Kidney (tissue), 14 donors: ENCODE measurements around the gene FOCAD. TPM values are rescaled to one million over a fixed set of nuclear protein-coding genes. Genes with fewer than 3 reads are reported as not detected.
A peak's percentile ranks its signal among the peaks of the same experiment; 100 is the strongest.

Experiments
- DNase-seq, 5 donors: peaks; one replicate each; pipeline ENCODE4 v3.0.0-alpha.2; 2013 to 2020
- FAIRE-seq: peaks from 2 replicates; lab custom pipeline; 2012; peaks lifted over from hg19 to GRCh38; lab: Jason Lieb, UNC
- H3K27ac ChIP-seq, 2 donors: one replicate each; pipeline ENCODE4 v1.7.0; 2013; ENCODE audit warnings: low read depth in 2 of 2, low read length in 2 of 2, inconsistent platforms in 1 of 2
- H3K27me3 ChIP-seq: one replicate; pipeline ENCODE4 v1.7.1; 2013; ENCODE audit warnings: low read length, inconsistent platforms; ENCODE audit not compliant: control insufficient read depth, insufficient read depth
- H3K36me3 ChIP-seq, 3 donors: one replicate each; pipeline versions ENCODE4 v1.7.0 to v1.7.1; 2013; ENCODE audit warnings: low read length in 3 of 3, control low read depth in 1 of 3, inconsistent platforms in 1 of 3; ENCODE audit not compliant: insufficient read depth in 3 of 3, control insufficient read depth in 2 of 3
- H3K4me1 ChIP-seq, 3 donors: one replicate each; pipeline versions ENCODE4 v1.7.0 to v1.7.1; 2013; ENCODE audit warnings: low read length in 3 of 3, inconsistent platforms in 1 of 3, low read depth in 1 of 3; ENCODE audit not compliant: control insufficient read depth in 2 of 3, insufficient read depth in 2 of 3
- H3K4me3 ChIP-seq, 3 donors: one replicate each; pipeline versions ENCODE4 v1.7.0 to v1.8.1; 2013; ENCODE audit warnings: low read length in 3 of 3, control low read depth in 1 of 3, inconsistent platforms in 1 of 3
- H3K9ac ChIP-seq, 3 donors: one replicate each; pipeline versions ENCODE4 v1.7.0 to v1.7.1; 2013; ENCODE audit warnings: low read length in 3 of 3, control low read depth in 1 of 3, inconsistent platforms in 1 of 3
- H3K9me3 ChIP-seq, 3 donors: one replicate each; pipeline versions ENCODE4 v1.7.0 to v1.7.1; 2013; ENCODE audit warnings: low read length in 3 of 3, control low read depth in 1 of 3, inconsistent platforms in 1 of 3; ENCODE audit not compliant: control insufficient read depth in 2 of 3, insufficient read depth in 1 of 3
- intact Hi-C: fragments of 100-400 bp; cut with DNase I; formaldehyde crosslinking; loops from one replicate; pipeline ENCODE4 v1.11.1; 2022
- polyA plus RNA-seq: library from polyadenylated mRNA; stranded (reverse); fragments of 350-450 nt; fragmentation: Illumina TruSeq; extraction: RNeasy Lipid Tissue Mini Kit (QIAGEN cat#74804); gene quantifications from one replicate; pipeline ENCODE4 v1.2.3, GENCODE V29; 2014; ENCODE audit warnings: low read depth, low replicate concordance; ENCODE audit not compliant: insufficient read depth
- total RNA-seq: library from RNA; stranded (reverse); fragmentation: NEBNext Ultra II Directional; extraction: Animal tissue kit (Norgen Biotek cat#: 25700); gene quantifications from one replicate; pipeline ENCODE4 v1.2.1, GENCODE V29; 2021
- TF ChIP-seq, protein P1 (sequence below): IDR thresholded peaks from 3 replicates; pipeline ENCODE4 v1.5.1; 2012; ENCODE audit warnings: mild to moderate bottlenecking, moderate library complexity, borderline replicate concordance; ENCODE audit not compliant: insufficient read depth; ENCODE audit errors: extremely low read depth
- donor health status: control.
- donor health status: control.
- donor health status: control.
- donor health status: control.
- donor health status: control.
- donor health status: DM: yes; HTN: yes; CAD: no.
- donor health status: Normal renal cell carcinoma (clear cell type).

Gene FOCAD
- total and polyA plus RNA-seq, 2 donors from 2014 or later = 12.2 to 35.7 TPM

DNA sequence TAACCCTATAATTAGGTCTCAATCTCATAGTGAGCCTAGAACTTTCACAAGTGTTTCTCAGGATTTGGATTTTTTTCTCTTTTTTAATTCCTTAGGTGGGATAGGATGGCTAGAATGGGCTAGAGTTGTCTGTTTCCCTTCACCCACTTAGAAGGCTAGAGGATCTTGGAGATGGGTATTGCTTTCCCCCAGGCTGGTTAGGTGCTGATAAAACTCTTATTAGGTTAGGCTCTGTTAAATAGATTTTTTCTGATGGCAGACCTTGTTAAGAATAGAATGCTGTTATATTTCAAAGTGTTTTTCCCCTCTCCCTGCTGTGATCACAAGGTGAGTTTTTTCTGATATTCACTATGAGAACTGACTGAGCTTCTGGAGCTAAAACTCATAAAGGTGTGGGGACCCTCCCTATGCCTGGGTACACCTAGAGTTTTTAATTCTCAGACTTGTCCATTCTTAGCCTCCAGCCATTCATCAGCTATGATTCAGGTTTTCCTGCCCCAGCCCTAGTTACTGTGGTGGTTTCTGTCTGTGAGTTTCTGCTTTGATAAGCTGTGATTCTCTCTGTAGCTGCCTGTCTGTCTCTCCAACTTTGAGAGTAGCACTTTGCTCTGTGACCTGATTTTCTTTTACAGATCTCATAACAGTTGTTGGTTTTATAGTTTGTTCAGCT is 215.0 kb downstream of the FOCAD start:
- Histone ChIP-seq H3K4me3 (no peak overlapping the region), H3K27me3 (no peaks in the 10 kb centered on the region), H3K9me3 (no peaks in the 10 kb centered on the region), H3K27ac (no peak overlapping the region), H3K9ac (no peak overlapping the region), H3K4me1 (no peaks in the 10 kb centered on the region), H3K36me3 (no peaks in the 10 kb centered on the region)
- FAIRE-seq = no peak
- DNase-seq = no peak
- intact Hi-C loops = no loop called here
- TF ChIP-seq, protein P1, sequence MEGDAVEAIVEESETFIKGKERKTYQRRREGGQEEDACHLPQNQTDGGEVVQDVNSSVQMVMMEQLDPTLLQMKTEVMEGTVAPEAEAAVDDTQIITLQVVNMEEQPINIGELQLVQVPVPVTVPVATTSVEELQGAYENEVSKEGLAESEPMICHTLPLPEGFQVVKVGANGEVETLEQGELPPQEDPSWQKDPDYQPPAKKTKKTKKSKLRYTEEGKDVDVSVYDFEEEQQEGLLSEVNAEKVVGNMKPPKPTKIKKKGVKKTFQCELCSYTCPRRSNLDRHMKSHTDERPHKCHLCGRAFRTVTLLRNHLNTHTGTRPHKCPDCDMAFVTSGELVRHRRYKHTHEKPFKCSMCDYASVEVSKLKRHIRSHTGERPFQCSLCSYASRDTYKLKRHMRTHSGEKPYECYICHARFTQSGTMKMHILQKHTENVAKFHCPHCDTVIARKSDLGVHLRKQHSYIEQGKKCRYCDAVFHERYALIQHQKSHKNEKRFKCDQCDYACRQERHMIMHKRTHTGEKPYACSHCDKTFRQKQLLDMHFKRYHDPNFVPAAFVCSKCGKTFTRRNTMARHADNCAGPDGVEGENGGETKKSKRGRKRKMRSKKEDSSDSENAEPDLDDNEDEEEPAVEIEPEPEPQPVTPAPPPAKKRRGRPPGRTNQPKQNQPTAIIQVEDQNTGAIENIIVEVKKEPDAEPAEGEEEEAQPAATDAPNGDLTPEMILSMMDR = no peak

DNA sequence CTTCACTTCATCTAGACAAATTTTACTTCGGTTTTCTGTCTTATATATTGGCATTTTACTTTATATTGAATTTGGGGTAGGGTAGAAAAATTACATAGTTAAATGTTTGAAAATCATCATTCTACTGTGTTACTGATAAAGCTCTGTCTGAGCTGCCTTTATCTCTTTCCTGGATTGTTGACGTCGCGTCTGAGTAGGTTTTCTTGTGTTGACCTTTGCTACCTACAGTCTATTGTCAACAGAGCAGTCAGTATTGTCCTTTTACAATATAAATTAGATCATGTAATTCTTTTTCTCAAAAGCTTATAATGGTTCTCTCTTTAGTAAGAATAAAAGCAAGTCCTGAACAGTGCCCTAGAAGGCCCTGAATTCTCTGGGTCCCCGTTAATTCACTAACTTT is 219.2 kb downstream of the FOCAD start:
- DNase-seq = peak in 1 of 5 donors; percentile 2
- Histone ChIP-seq H3K4me3 (no peak overlapping the region), H3K27ac (no peak overlapping the region), H3K9me3 (no peaks in the 10 kb centered on the region), H3K36me3 (no peaks in the 10 kb centered on the region), H3K27me3 (no peaks in the 10 kb centered on the region), H3K4me1 (no peaks in the 10 kb centered on the region), H3K9ac (no peak overlapping the region)
- TF ChIP-seq, protein P1 = no peak
- intact Hi-C loops = no loop called here
- FAIRE-seq = no peak

DNA sequence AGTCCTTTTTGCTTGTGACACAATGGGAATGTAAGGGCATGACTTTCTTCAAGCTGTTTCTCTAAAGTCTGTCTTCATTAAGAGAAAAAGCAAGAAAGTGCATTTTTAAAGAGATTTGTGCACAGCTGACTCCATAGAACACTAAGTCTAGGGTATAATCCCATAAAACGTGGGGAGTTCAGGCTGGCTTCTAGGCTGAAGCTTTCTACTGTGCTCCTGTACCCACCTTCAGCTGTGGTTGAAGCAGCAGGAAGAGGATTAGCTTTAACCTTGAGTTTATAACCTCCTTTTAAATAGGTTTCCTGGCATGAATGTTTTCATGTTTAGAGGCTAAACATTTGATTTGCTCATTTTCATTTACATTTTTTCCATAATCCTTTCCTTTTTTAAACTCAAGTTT is 220.9 kb downstream of the FOCAD start:
- H3K27me3 ChIP-seq = no peaks in the 10 kb centered on the region
- H3K4me1 ChIP-seq = no peaks in the 10 kb centered on the region
- H3K9me3 ChIP-seq = no peaks in the 10 kb centered on the region
- intact Hi-C loops = no loop called here
- DNase-seq (no peak), FAIRE-seq (no peak)
- no peak overlapping the region for H3K27ac ChIP-seq
- no peaks in the 10 kb centered on the region for H3K36me3 ChIP-seq
- TF ChIP-seq, protein P1 = no peak
- H3K4me3 ChIP-seq = no peak overlapping the region
- no peak overlapping the region for H3K9ac ChIP-seq

- Histone ChIP-seq H3K27me3 (no peaks in the 10 kb centered on the region), H3K4me1 (no peaks in the 10 kb centered on the region), H3K4me3 (no peak overlapping the region), H3K9ac (no peak overlapping the region), H3K9me3 (no peaks in the 10 kb centered on the region), H3K27ac (no peak overlapping the region), H3K36me3 (no peaks in the 10 kb centered on the region)
- FAIRE-seq (no peak), DNase-seq (no peak)
- TF ChIP-seq, protein P1 = no peak
- intact Hi-C loops = no loop called here
Measured at GRCh38 chr9:20906326-20906725, 222.3 kb downstream of the FOCAD start.
